OCI-LY7 (cell line): Measurements from ENCODE around the gene TTC28. TPM values are rescaled to one million over a fixed set of nuclear protein-coding genes. Genes with fewer than 3 reads are reported as not detected.

Source experiments
- BruUV-seq: library from RNA; stranded (reverse); fragments of 400-500 nt; replicated peaks from 2 replicates; lab custom pipeline; 2021; lab: Mats Ljungman, UMichigan
- CTCF ChIA-PET: fragments of 300-600 bp; sonication (Branson Sonifier 250); formaldehyde crosslinking; loops from one replicate; lab custom pipeline; 2022; ENCODE audit warnings: antibody characterized with exemption; ENCODE audit not compliant: unreplicated experiment; lab: Charles Lee
- POLR2A ChIA-PET: fragments of 300-600 bp; sonication (Branson Sonifier 250); formaldehyde crosslinking; loops from one replicate; lab custom pipeline; 2022; ENCODE audit warnings: antibody characterized with exemption; lab: Charles Lee
- DNase-seq: peaks from one replicate; pipeline ENCODE4 v3.0.0-alpha.2; 2015; ENCODE audit warnings: low spot score
- H2AFZ ChIP-seq: fragments of 200-600 bp; sonication (generic), shearing (Covaris generic); 2 replicates; pipeline ENCODE4 v1.6.1; 2014; ENCODE audit warnings: mild to moderate bottlenecking, antibody characterized with exemption, low read length, moderate library complexity
- H3K27ac ChIP-seq: fragments of 200-600 bp; sonication (generic); 2 replicates; pipeline ENCODE4 v1.5.1; 2014; ENCODE audit warnings: mixed run types, low read depth, mild to moderate bottlenecking, moderate library complexity, low read length, inconsistent platforms; ENCODE audit not compliant: poor library complexity, severe bottlenecking
- H3K36me3 ChIP-seq: fragments of 200-600 bp; sonication (generic); 2 replicates; pipeline ENCODE4 v1.6.1; 2014; ENCODE audit warnings: mild to moderate bottlenecking, antibody characterized with exemption, low read length, moderate library complexity, mixed read lengths; ENCODE audit not compliant: insufficient read depth
- H3K4me1 ChIP-seq: fragments of 200-600 bp; sonication (generic); 2 replicates; pipeline ENCODE4 v1.5.1; 2014; ENCODE audit warnings: mild to moderate bottlenecking, low read length; ENCODE audit not compliant: insufficient read depth, poor library complexity, severe bottlenecking
- H3K4me2 ChIP-seq: fragments of 200-600 bp; sonication (generic); 2 replicates; pipeline ENCODE4 v1.6.1; 2014; ENCODE audit warnings: mild to moderate bottlenecking, low read length
- H3K4me3 ChIP-seq: fragments of 200-600 bp; sonication (generic); 2 replicates; pipeline ENCODE4 v1.5.1; 2014; ENCODE audit warnings: mild to moderate bottlenecking, low read depth, low read length; ENCODE audit not compliant: poor library complexity, severe bottlenecking
- H3K79me2 ChIP-seq: fragments of 200-600 bp; sonication (generic); 2 replicates; pipeline ENCODE4 v1.6.1; 2016; ENCODE audit warnings: low read depth, mild to moderate bottlenecking, low read length, moderate library complexity, mixed read lengths; ENCODE audit not compliant: insufficient read depth
- H3K9me2 ChIP-seq: fragments of 200-600 bp; sonication (generic); 2 replicates; pipeline ENCODE4 v1.6.1; 2016; ENCODE audit warnings: mild to moderate bottlenecking, low read length, mixed read lengths; ENCODE audit not compliant: insufficient read depth
- H3K9me3 ChIP-seq: fragments of 200-600 bp; sonication (generic); 2 replicates; pipeline ENCODE4 v1.6.1; 2014; ENCODE audit warnings: mild to moderate bottlenecking, mixed run types, low read length, mixed read lengths
- H4K20me1 ChIP-seq: fragments of 200-600 bp; sonication (generic); 2 replicates; pipeline ENCODE4 v1.6.1; 2014; ENCODE audit warnings: mild to moderate bottlenecking, antibody characterized with exemption, low read length, moderate library complexity, mixed read lengths; ENCODE audit not compliant: insufficient read depth
- CTCF ChIP-seq: fragments of 200-600 bp; sonication (generic); conservative IDR thresholded peaks from 2 replicates; pipeline ENCODE4 v1.5.1; 2014; ENCODE audit warnings: mild to moderate bottlenecking, antibody characterized with exemption, low read length, moderate library complexity, mixed read lengths
- EZH2phosphoT487 ChIP-seq: fragments of 200-600 bp; sonication (generic); IDR thresholded peaks from 2 replicates; pipeline ENCODE4 v1.6.1; 2018; ENCODE audit warnings: low read depth, borderline replicate concordance, mild to moderate bottlenecking, mixed run types, antibody characterized with exemption, low read length, moderate library complexity, mixed read lengths
- intact Hi-C: fragments of 100-400 bp; cut with micrococcal nuclease; formaldehyde crosslinking; loops from one replicate; pipeline ENCODE4 v1.10.0; 2022; ENCODE audit not compliant: unreplicated experiment
- total RNA-seq, 2 experiments: library from RNA; depleted of rRNA in 1 of 2; stranded (reverse); fragments of >200 nt in 1 of 2; shearing (Covaris generic) in 1 of 2; gene quantifications; 2 replicates each; pipeline ENCODE4 v1.2.3, GENCODE V29; 2014 to 2022

The TTC28 gene
- total RNA-seq, 2 experiments from 2014 or later = under 0.01 to 0.55 TPM

GRCh38 chr22:28658448-28658847, 21.2 kb downstream of the TTC28 start:
- no peak overlapping the region for H3K27ac ChIP-seq
- H3K9me3 ChIP-seq = no peaks in the 10 kb centered on the region
- H3K36me3 ChIP-seq = no peaks in the 10 kb centered on the region
- DNase-seq = no peak
- TF ChIP-seq EZH2phosphoT487 (no peak), CTCF (no peak)
- ChIA-PET CTCF (no interaction called here), POLR2A (no interaction called here)
- H3K79me2 ChIP-seq = no peaks in the 10 kb centered on the region
- BruUV-seq = no TSS peak
- H3K4me3 ChIP-seq = no peak overlapping the region
- H3K9me2 ChIP-seq = no peaks in the 10 kb centered on the region
- intact Hi-C loops = no loop called here
- H3K4me1 ChIP-seq = no peaks in the 10 kb centered on the region
- no peak overlapping the region for H3K4me2 ChIP-seq
- no peak overlapping the region for H2AFZ ChIP-seq
- H4K20me1 ChIP-seq = no peaks in the 10 kb centered on the region

- Histone ChIP-seq H3K9me3 (0 out of 2 replicates have a peak, but pooled peaks cover 3% of the 10 kb centered on the region), H3K4me3 (no peak overlapping the region), H3K27ac (no peak overlapping the region), H2AFZ (no peak overlapping the region), H3K36me3 (no peaks in the 10 kb centered on the region), H3K79me2 (no peaks in the 10 kb centered on the region), H3K4me2 (no peak overlapping the region), H4K20me1 (no peaks in the 10 kb centered on the region), H3K9me2 (no peaks in the 10 kb centered on the region), H3K4me1 (no peaks in the 10 kb centered on the region)
- no peak for DNase-seq
- ChIA-PET POLR2A (no interaction called here), CTCF (no interaction called here)
- intact Hi-C loops = no loop called here
- no peak for TF ChIP-seq EZH2phosphoT487
- TF ChIP-seq CTCF = no peak
- BruUV-seq = no TSS peak
Observed at GRCh38 chr22:28656181-28656580, 23.5 kb downstream of the TTC28 start.

DNA sequence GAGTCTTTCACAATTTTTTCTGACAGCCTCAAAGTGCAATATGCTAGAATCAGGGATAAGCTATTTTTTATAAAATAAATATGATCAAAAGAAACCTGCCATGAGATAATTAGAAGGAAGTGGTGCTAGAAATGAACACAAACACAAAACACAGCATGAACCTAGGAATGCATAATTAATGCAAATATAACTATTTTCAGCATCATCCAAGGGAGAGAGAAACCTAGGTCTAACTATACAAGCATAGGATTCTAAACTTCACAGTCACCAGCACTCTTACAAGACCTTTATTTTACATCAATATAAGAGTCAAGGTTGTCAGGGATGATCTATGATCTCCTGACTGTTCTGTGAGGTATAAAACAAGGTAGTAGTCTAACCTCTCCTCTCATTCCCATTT, 29.2 kb downstream of the TTC28 start:
- intact Hi-C loops = no loop called here
- CTCF ChIA-PET = no interaction called here
- H3K9me3 ChIP-seq = 0 out of 2 replicates have a peak, but pooled peaks cover 3% of the 10 kb centered on the region
- no peak overlapping the region for H3K4me2 ChIP-seq
- H3K4me1 ChIP-seq = no peaks in the 10 kb centered on the region
- POLR2A ChIA-PET = no interaction called here
- no peaks in the 10 kb centered on the region for H3K36me3 ChIP-seq
- no peak overlapping the region for H2AFZ ChIP-seq
- H3K4me3 ChIP-seq = no peak overlapping the region
- DNase-seq = no peak
- no peak overlapping the region for H3K27ac ChIP-seq
- no peaks in the 10 kb centered on the region for H4K20me1 ChIP-seq
- no TSS peak for BruUV-seq
- no peak for TF ChIP-seq EZH2phosphoT487
- TF ChIP-seq CTCF = no peak
- H3K9me2 ChIP-seq = no peaks in the 10 kb centered on the region
- no peaks in the 10 kb centered on the region for H3K79me2 ChIP-seq
